Neutrophil (primary cell): Measurements from ENCODE around the gene PPM1G.

Experiments
- H3K27ac ChIP-seq: fragments of 200-600 bp; sonication (generic); 2 replicates; pipeline ENCODE4 v1.5.1; 2016; ENCODE audit warnings: mild to moderate bottlenecking, moderate library complexity
- H3K27me3 ChIP-seq: fragments of 200-600 bp; sonication (generic); 2 replicates; pipeline ENCODE4 v1.6.0; 2016; ENCODE audit warnings: mild to moderate bottlenecking
- H3K36me3 ChIP-seq: fragments of 200-600 bp; sonication (generic); 2 replicates; pipeline ENCODE4 v1.5.1; 2017
- H3K4me1 ChIP-seq, 2 experiments: fragments of 200-600 bp in 1 of 2; sonication (generic) in 1 of 2; 1 replicate in 1 of 2; 2 replicates in 1 of 2; pipeline versions ENCODE4 v1.5.1 to v1.6.1; 2013 to 2016; ENCODE audit warnings: low read depth in 1 of 2, low read length in 1 of 2, mild to moderate bottlenecking in 1 of 2, moderate library complexity in 1 of 2; ENCODE audit not compliant: control insufficient read depth in 1 of 2, insufficient read depth in 1 of 2
- H3K4me3 ChIP-seq, 2 experiments: fragments of 200-600 bp in 1 of 2; sonication (generic) in 1 of 2; 1 replicate in 1 of 2; 2 replicates in 1 of 2; pipeline ENCODE4 v1.5.1; 2013 to 2016; ENCODE audit warnings: low read depth in 1 of 2, low read length in 1 of 2, mild to moderate bottlenecking in 1 of 2, moderate library complexity in 1 of 2
- H3K9me3 ChIP-seq: fragments of 200-600 bp; sonication (generic); 2 replicates; pipeline ENCODE4 v1.5.1; 2016
- CTCF ChIP-seq: fragments of 200-600 bp; sonication (generic); IDR thresholded peaks from 2 replicates; pipeline ENCODE4 v1.5.1; 2016; ENCODE audit warnings: antibody characterized with exemption

The PPM1G gene

GRCh38 chr2:27351802-27352598 lies 57.4 kb downstream of the PPM1G start:
- Histone ChIP-seq H3K9me3 (no peaks in the 10 kb centered on the region), H3K4me1 (peaks cover 12 to 18% of the 10 kb centered on the region in 2 experiments), H3K4me3 (no peak overlapping the region), H3K27ac (no peak overlapping the region), H3K36me3 (peaks cover 10% of the 10 kb centered on the region), H3K27me3 (no peaks in the 10 kb centered on the region)
- TF ChIP-seq CTCF = no peak

GRCh38 chr2:27350106-27350693 lies 59.2 kb downstream of the PPM1G start:
- no peak for TF ChIP-seq CTCF
- Histone ChIP-seq H3K4me1 (peaks cover 2 to 4% of the 10 kb centered on the region in 2 experiments), H3K27ac (no peak overlapping the region), H3K4me3 (no peak overlapping the region), H3K36me3 (peaks cover 10% of the 10 kb centered on the region), H3K27me3 (no peaks in the 10 kb centered on the region), H3K9me3 (no peaks in the 10 kb centered on the region)

- no peak overlapping the region for H3K27ac ChIP-seq
- peaks cover 20% of the 10 kb centered on the region for H3K36me3 ChIP-seq
- TF ChIP-seq CTCF = no peak
- no peak overlapping the region for H3K4me3 ChIP-seq
- no peaks in the 10 kb centered on the region for H3K9me3 ChIP-seq
- no peaks in the 10 kb centered on the region for H3K4me1 ChIP-seq
- H3K27me3 ChIP-seq = no peaks in the 10 kb centered on the region
Observed at GRCh38 chr2:27347641-27348040, 61.8 kb downstream of the PPM1G start.

- TF ChIP-seq CTCF = no peak
- no peak overlapping the region for H3K4me3 ChIP-seq
- H3K4me1 ChIP-seq = no peaks in the 10 kb centered on the region
- no peaks in the 10 kb centered on the region for H3K9me3 ChIP-seq
- peaks cover 95% of the 10 kb centered on the region for H3K36me3 ChIP-seq
- H3K27ac ChIP-seq = no peak overlapping the region
- no peaks in the 10 kb centered on the region for H3K27me3 ChIP-seq
Observed at GRCh38 chr2:27336173-27336572, 73.2 kb downstream of the PPM1G start.

- no peaks in the 10 kb centered on the region for H3K27me3 ChIP-seq
- no peak overlapping the region for H3K4me3 ChIP-seq
- H3K27ac ChIP-seq = no peak overlapping the region
- H3K4me1 ChIP-seq = no peaks in the 10 kb centered on the region
- TF ChIP-seq CTCF = no peak
- peaks cover 93% of the 10 kb centered on the region for H3K36me3 ChIP-seq
- H3K9me3 ChIP-seq = no peaks in the 10 kb centered on the region
Observed at GRCh38 chr2:27335311-27335710, 74.1 kb downstream of the PPM1G start.
